ENCODE data around the gene USP24.
"Not testable (repeated sequence)": the region's sequence is repeated elsewhere in the genome, so short reads cannot be mapped to it uniquely, and the experiment has no call there.

The USP24 gene

GRCh38 chr1:55195521-55196233 is 19.5 kb downstream of the USP24 start:
- no peak for DNase-seq

GRCh38 chr1:55194851-55195250 is 20.3 kb downstream of the USP24 start:
- no peak for DNase-seq

GRCh38 chr1:55192093-55192492 is 23.1 kb downstream of the USP24 start:
- no peak for DNase-seq

- DNase-seq, result not testable (repeated sequence)
These were observed 23.8 kb downstream of the USP24 start for GRCh38 chr1:55191219-55191952.

- no peak for DNase-seq
These were observed 25.1 kb downstream of the USP24 start for GRCh38 chr1:55190109-55190508.

- no peak for DNase-seq
These were observed 26.3 kb downstream of the USP24 start for GRCh38 chr1:55188909-55189308.

- DNase-seq, result no peak
These were observed 29.3 kb downstream of the USP24 start for GRCh38 chr1:55185832-55186231.

- no peak for DNase-seq
These were observed 30.3 kb downstream of the USP24 start for GRCh38 chr1:55184859-55185258.

- no peak for DNase-seq
These were observed 33.5 kb downstream of the USP24 start for GRCh38 chr1:55181666-55182065.

- no peak for DNase-seq
These were observed 35.0 kb downstream of the USP24 start for GRCh38 chr1:55180075-55180670.

- no peak for DNase-seq
These were observed 35.9 kb downstream of the USP24 start for GRCh38 chr1:55179177-55179835.

GRCh38 chr1:55172687-55173086 is 42.5 kb downstream of the USP24 start:
- no peak for DNase-seq

GRCh38 chr1:55172272-55172671 is 42.9 kb downstream of the USP24 start:
- DNase-seq, result no peak

GRCh38 chr1:55171694-55172093 is 43.5 kb downstream of the USP24 start:
- no peak for DNase-seq

GRCh38 chr1:55170426-55170825 is 44.7 kb downstream of the USP24 start:
- DNase-seq, result no peak

GRCh38 chr1:55169126-55169525 is 46.0 kb downstream of the USP24 start:
- DNase-seq, result no peak

- no peak for DNase-seq
These were observed 46.8 kb downstream of the USP24 start for GRCh38 chr1:55168353-55168752.

- DNase-seq, result no peak
These were observed 47.8 kb downstream of the USP24 start for GRCh38 chr1:55167224-55167871.

- no peak for DNase-seq
These were observed 50.3 kb downstream of the USP24 start for GRCh38 chr1:55164906-55165305.

GRCh38 chr1:55159571-55159970 is 55.6 kb downstream of the USP24 start:
- no peak for DNase-seq

- no peak for DNase-seq
These were observed 58.6 kb downstream of the USP24 start for GRCh38 chr1:55156608-55157007.

GRCh38 chr1:55156093-55156492 is 59.1 kb downstream of the USP24 start:
- no peak for DNase-seq

GRCh38 chr1:55155522-55155921 is 59.6 kb downstream of the USP24 start:
- no peak for DNase-seq
